Cardiac muscle cell (in vitro differentiated cells and primary cell): ENCODE results near the gene FXN. TPM values are rescaled to one million over a fixed set of nuclear protein-coding genes. Genes with fewer than 3 reads are reported as not detected.

Experiments
- DNase-seq, 2 donors: peaks; one replicate each; pipeline versions ENCODE4 v3.0.0 to v3.0.0-alpha.2; 2010 to 2017; ENCODE audit warnings: low read depth in 1 of 2, low spot score in 1 of 2
- H3K27ac ChIP-seq: fragments of 200-600 bp; sonication (generic); 2 replicates; pipeline ENCODE4 v1.5.1; 2016
- H3K27me3 ChIP-seq: fragments of 200-600 bp; sonication (generic); 2 replicates; pipeline ENCODE4 v1.6.0; 2016; ENCODE audit warnings: control low read depth
- H3K36me3 ChIP-seq: fragments of 200-600 bp; sonication (generic); 2 replicates; pipeline ENCODE4 v1.5.1; 2016; ENCODE audit warnings: control low read depth
- H3K4me1 ChIP-seq: fragments of 200-600 bp; sonication (generic); 2 replicates; pipeline ENCODE4 v1.8.1; 2017; ENCODE audit warnings: low read depth, mild to moderate bottlenecking, mixed run types
- H3K4me3 ChIP-seq: fragments of 200-600 bp; sonication (generic); 2 replicates; pipeline ENCODE4 v1.5.1; 2016; ENCODE audit warnings: mild to moderate bottlenecking
- H3K9me3 ChIP-seq: fragments of 200-600 bp; sonication (generic); 2 replicates; pipeline ENCODE4 v1.5.1; 2017; ENCODE audit warnings: low read depth, mild to moderate bottlenecking, control low read depth
- polyA plus RNA-seq: library from polyadenylated mRNA; unstranded; fragments of >200 nt; fragmentation: Nextera tagmentation; extraction: Ambion mirVana; gene quantifications from 2 replicates; pipeline ENCODE4 v1.2.1, GENCODE V29; 2016
- total RNA-seq: library from RNA; depleted of rRNA; stranded (reverse); fragments of >200 nt; gene quantifications from 2 replicates; pipeline ENCODE4 v1.2.3, GENCODE V29; 2016
- TF ChIP-seq, protein P1 (sequence below): IDR thresholded peaks from 2 replicates; pipeline ENCODE4 v1.5.1; 2012; ENCODE audit warnings: low read depth, mild to moderate bottlenecking, low read length

Gene FXN
- total and polyA plus RNA-seq, 2 experiments from 2014 or later = 20.6 to 45.0 TPM

DNA sequence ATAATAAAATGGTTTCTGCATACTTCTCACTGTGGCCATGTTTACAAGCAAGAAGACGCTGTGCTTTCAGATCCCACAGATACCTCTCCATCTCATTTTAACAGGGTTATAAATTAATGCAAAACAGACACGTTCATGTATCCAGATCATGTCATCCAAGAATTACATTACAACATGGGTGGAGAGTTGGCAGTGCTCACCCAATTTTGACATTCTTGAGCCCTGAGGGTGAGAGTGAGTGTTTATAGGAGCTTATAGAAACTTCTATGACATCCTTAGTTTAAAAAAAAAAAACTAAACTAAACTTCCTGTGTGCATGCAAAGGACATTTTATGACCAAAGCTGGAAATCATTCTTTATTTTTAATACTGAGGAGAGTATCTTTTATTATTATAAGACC lies 30.7 kb upstream of the FXN start:
- TF ChIP-seq, protein P1, sequence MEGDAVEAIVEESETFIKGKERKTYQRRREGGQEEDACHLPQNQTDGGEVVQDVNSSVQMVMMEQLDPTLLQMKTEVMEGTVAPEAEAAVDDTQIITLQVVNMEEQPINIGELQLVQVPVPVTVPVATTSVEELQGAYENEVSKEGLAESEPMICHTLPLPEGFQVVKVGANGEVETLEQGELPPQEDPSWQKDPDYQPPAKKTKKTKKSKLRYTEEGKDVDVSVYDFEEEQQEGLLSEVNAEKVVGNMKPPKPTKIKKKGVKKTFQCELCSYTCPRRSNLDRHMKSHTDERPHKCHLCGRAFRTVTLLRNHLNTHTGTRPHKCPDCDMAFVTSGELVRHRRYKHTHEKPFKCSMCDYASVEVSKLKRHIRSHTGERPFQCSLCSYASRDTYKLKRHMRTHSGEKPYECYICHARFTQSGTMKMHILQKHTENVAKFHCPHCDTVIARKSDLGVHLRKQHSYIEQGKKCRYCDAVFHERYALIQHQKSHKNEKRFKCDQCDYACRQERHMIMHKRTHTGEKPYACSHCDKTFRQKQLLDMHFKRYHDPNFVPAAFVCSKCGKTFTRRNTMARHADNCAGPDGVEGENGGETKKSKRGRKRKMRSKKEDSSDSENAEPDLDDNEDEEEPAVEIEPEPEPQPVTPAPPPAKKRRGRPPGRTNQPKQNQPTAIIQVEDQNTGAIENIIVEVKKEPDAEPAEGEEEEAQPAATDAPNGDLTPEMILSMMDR = no peak
- H3K4me3 ChIP-seq = no peak overlapping the region
- H3K36me3 ChIP-seq = no peaks in the 10 kb centered on the region
- DNase-seq = no peak
- H3K4me1 ChIP-seq = no peaks in the 10 kb centered on the region
- no peaks in the 10 kb centered on the region for H3K9me3 ChIP-seq
- no peak overlapping the region for H3K27ac ChIP-seq
- no peaks in the 10 kb centered on the region for H3K27me3 ChIP-seq

DNA sequence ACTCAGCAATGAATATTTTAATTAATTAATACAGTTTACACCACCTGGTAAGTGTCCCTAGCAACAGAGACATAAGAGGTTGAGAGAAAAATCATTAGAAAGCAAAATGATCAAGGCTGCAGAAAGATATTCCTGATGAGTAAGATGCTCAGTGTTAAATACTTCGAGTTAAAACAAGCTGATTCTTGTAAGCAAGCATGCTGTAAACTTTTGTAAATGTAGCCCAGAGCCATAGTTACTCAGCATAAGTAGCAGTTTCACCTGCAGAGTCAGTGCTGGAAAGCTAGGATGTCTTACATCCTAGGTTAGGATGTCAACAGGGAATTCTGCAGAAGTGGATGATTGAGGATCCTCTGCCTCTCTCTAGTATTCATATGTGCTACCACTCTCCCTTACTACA lies 25.8 kb upstream of the FXN start:
- H3K36me3 ChIP-seq = no peaks in the 10 kb centered on the region
- H3K4me1 ChIP-seq = no peaks in the 10 kb centered on the region
- H3K4me3 ChIP-seq = no peak overlapping the region
- TF ChIP-seq, protein P1 = no peak
- DNase-seq = no peak
- no peaks in the 10 kb centered on the region for H3K9me3 ChIP-seq
- H3K27me3 ChIP-seq = no peaks in the 10 kb centered on the region
- H3K27ac ChIP-seq = no peak overlapping the region

DNA sequence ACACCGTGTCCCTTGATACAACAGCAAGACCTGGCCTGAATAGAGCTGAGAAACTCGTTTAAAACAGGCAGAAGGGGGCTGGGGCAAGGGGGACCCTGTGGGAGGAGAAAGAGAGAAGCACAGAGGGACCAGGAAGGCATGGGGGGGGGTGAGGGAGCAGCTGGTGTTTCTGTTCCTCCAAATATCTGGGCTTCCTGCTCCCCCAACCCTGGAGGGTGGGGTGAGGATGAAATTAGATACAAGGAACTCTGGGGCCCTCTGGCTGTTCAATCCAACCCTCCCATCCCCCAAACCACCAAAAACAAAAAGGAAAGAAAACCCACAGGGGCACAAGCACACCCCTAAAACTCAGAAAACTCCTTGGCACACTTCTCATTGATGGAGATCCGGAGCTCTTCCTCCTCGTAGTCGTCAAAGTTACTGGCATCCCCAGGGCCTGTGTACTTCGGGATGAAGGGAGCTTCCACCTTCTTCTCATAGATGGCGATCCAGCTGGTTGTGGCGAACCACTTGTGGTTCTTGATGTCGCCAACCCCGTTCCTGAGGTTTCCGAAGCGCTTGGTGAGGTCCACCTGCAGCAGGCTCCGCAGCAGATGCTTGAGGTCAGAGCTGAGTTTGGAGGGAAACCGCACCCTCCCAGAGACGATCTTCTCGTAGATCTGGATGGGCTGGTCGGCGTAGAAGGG lies 22.7 kb upstream of the FXN start:
- Histone ChIP-seq H3K27me3 (no peaks in the 10 kb centered on the region), H3K9me3 (no peaks in the 10 kb centered on the region), H3K4me1 (no peaks in the 10 kb centered on the region), H3K27ac (no peak overlapping the region), H3K4me3 (no peak overlapping the region), H3K36me3 (no peaks in the 10 kb centered on the region)
- TF ChIP-seq, protein P1 = no peak
- no peak for DNase-seq

DNA sequence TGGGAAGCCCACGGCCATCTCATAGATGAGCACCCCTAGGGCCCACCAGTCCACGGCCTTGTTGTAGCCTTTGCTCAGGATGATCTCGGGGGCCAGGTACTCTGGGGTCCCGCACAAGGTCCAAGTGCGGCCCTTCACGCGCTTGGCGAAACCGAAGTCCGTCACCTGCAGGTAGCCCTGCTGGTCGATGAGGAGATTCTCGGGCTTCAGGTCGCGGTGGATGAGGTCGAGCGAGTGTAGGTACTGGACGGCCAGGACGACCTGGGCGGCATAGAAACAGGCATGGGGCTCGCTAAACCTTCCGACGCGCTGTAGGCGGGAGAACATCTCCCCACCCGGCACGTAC lies 22.2 kb upstream of the FXN start:
- TF ChIP-seq, protein P1 = no peak
- Histone ChIP-seq H3K4me1 (no peaks in the 10 kb centered on the region), H3K4me3 (no peak overlapping the region), H3K9me3 (no peaks in the 10 kb centered on the region), H3K27me3 (no peaks in the 10 kb centered on the region), H3K27ac (no peak overlapping the region), H3K36me3 (no peaks in the 10 kb centered on the region)
- no peak for DNase-seq

- TF ChIP-seq, protein P1 = no peak
- Histone ChIP-seq H3K36me3 (no peaks in the 10 kb centered on the region), H3K27me3 (no peaks in the 10 kb centered on the region), H3K9me3 (no peaks in the 10 kb centered on the region), H3K4me1 (no peaks in the 10 kb centered on the region), H3K4me3 (no peak within 1 kb of the TSS), H3K27ac (no peak within 1 kb of the TSS)
- DNase-seq = no peak
Measured at GRCh38 chr9:69014013-69014412, 21.5 kb upstream of the FXN start, which contains the start of gene PRKACG. TSS of gene PRKACG (minus strand) at chr9:69014113. CDS start at chr9:69014092, 21 bp downstream.
